Suprapubic skin (tissue), 3 donors: ENCODE results near the gene KIF5C.

ENCODE experiments used
- CTCF ChIP-seq, 2 donors: fragments of 200-600 bp in 1 of 2; fragments of 450-650 bp in 1 of 2; sonication (generic) in 1 of 2; IDR thresholded peaks; one replicate each; pipeline ENCODE4 v1.5.1; 2016 to 2019; ENCODE audit warnings: antibody characterized with exemption in 2 of 2, mild to moderate bottlenecking in 1 of 2, moderate library complexity in 1 of 2
- POLR2AphosphoS5 ChIP-seq, 3 donors: sonication (generic); formaldehyde crosslinking; IDR thresholded peaks; one replicate each; pipeline ENCODE4 v1.6.1; 2017; ENCODE audit warnings: antibody characterized with exemption in 3 of 3

- TF ChIP-seq CTCF (IDR thresholded peaks at IDR 0.05), result no peak
- no peak for TF ChIP-seq POLR2AphosphoS5 (IDR thresholded peaks at IDR 0.05)
Measured at GRCh38 chr2:149041482-149041881, 166.5 kb downstream of the KIF5C start.
